Endodermal cell (in vitro differentiated cells): ENCODE measurements around the gene SPINK1. TPM values are rescaled to one million over a fixed set of nuclear protein-coding genes. Genes with fewer than 3 reads are reported as not detected.

Source experiments
- DNase-seq: peaks from one replicate; pipeline ENCODE4 v3.0.0-alpha.2; 2017
- H3K27ac ChIP-seq: 2 replicates; pipeline ENCODE4 v1.5.1; 2013; ENCODE audit warnings: mild to moderate bottlenecking, low read depth, low read length, moderate library complexity
- H3K27me3 ChIP-seq: 2 replicates; pipeline ENCODE4 v1.6.1; 2013; ENCODE audit warnings: mild to moderate bottlenecking, low read length, moderate library complexity; ENCODE audit not compliant: insufficient read depth, control insufficient read depth, poor library complexity, severe bottlenecking
- H3K36me3 ChIP-seq: 2 replicates; pipeline ENCODE4 v1.7.0; 2013; ENCODE audit warnings: mild to moderate bottlenecking, low read length, moderate library complexity; ENCODE audit not compliant: control insufficient read depth, insufficient read depth
- H3K4me1 ChIP-seq: one replicate; pipeline ENCODE4 v1.7.0; 2013; ENCODE audit warnings: low read length; ENCODE audit not compliant: control insufficient read depth, insufficient read depth
- H3K4me3 ChIP-seq: 2 replicates; pipeline ENCODE4 v1.5.1; 2013; ENCODE audit warnings: mild to moderate bottlenecking, low read length, moderate library complexity
- H3K9ac ChIP-seq: 2 replicates; pipeline ENCODE4 v1.6.1; 2013; ENCODE audit warnings: mild to moderate bottlenecking, low read length, moderate library complexity; ENCODE audit not compliant: poor library complexity, severe bottlenecking; ENCODE audit errors: extremely low read depth
- H3K9me3 ChIP-seq: 2 replicates; pipeline ENCODE4 v1.6.1; 2013; ENCODE audit warnings: mild to moderate bottlenecking, low read length, moderate library complexity; ENCODE audit not compliant: control insufficient read depth
- H3K27ac Mint-ChIP-seq: 2 replicates; pipeline ENCODE4 v1.8.0; 2020; ENCODE audit warnings: mixed read lengths
- H3K27me3 Mint-ChIP-seq: 2 replicates; pipeline ENCODE4 v1.8.0; 2021; ENCODE audit warnings: mild to moderate bottlenecking, mixed read lengths; ENCODE audit not compliant: insufficient read depth
- H3K36me3 Mint-ChIP-seq: 2 replicates; pipeline ENCODE4 v1.8.0; 2020; ENCODE audit warnings: low read depth, mixed read lengths
- H3K4me1 Mint-ChIP-seq: 2 replicates; pipeline ENCODE4 v1.8.0; 2020; ENCODE audit warnings: mixed read lengths
- H3K4me3 Mint-ChIP-seq: 2 replicates; pipeline ENCODE4 v1.8.0; 2020; ENCODE audit warnings: mild to moderate bottlenecking, moderate library complexity, mixed read lengths
- H3K9me3 Mint-ChIP-seq: 2 replicates; pipeline ENCODE4 v1.8.0; 2020; ENCODE audit warnings: mild to moderate bottlenecking, mixed read lengths
- WGBS, 2 experiments: methylation state at CpG; one replicate each; pipeline versions ENCODE4 v1.1.5 to v1.1.7; 2013; ENCODE audit warnings: missing lambda C conversion rate in 2 of 2, mixed read lengths in 1 of 2; ENCODE audit not compliant: insufficient coverage in 1 of 2, insufficient read length in 1 of 2; 5-methylcytosine and 5-hydroxymethylcytosine counted together
- total RNA-seq, 2 donors: library from RNA; stranded (reverse); fragmentation: NEBNext Ultra II Directional in 1 of 2; extraction: Animal tissue kit (Norgen Biotek cat#: 25700) in 1 of 2; gene quantifications; 2 replicates in 1 of 2; 3 replicates in 1 of 2; pipeline ENCODE4 v1.2.1, GENCODE V29; 2021
- TF ChIP-seq, protein P1 (sequence below): fragments of 200-600 bp; sonication (generic); conservative IDR thresholded peaks from 2 replicates; pipeline ENCODE4 v1.5.0; 2021; ENCODE audit warnings: antibody characterized with exemption, mild to moderate bottlenecking

The SPINK1 gene
- total RNA-seq, 2 donors from 2014 or later = not detected

DNA sequence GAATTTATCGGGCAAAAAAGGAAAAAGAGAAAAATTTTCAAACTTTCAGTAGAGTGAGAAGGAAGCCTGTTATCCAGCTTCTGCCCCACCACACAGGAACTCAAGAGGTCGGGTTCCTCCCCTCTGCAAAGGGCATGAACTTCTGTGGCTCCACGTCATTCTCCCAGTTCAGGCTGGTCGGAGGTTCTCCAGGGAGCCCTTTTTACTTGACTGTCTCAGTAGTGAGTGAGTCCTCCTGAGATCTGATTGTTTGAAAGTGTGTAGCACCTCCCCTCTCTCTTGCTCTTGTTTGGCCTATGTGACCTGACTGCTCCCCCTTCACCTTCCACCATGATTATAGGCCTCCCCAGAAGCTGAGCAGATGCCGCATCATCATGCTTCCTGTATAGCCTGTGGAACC is 9.7 kb downstream of the SPINK1 start:
- WGBS, 2 experiments = 86 to 94% methylated on average over 4 to 5 of the region's 5 CpGs
- Mint-ChIP-seq H3K9me3 (no peaks in the 10 kb centered on the region), H3K36me3 (no peaks in the 10 kb centered on the region), H3K4me1 (no peaks in the 10 kb centered on the region), H3K4me3 (no peak overlapping the region), H3K27me3 (no peaks in the 10 kb centered on the region), H3K27ac (no peak overlapping the region)
- Histone ChIP-seq H3K27ac (no peak overlapping the region), H3K27me3 (no peaks in the 10 kb centered on the region), H3K9me3 (no peaks in the 10 kb centered on the region), H3K4me3 (no peak overlapping the region), H3K4me1 (no peaks in the 10 kb centered on the region), H3K36me3 (no peaks in the 10 kb centered on the region), H3K9ac (no peak overlapping the region)
- DNase-seq = no peak
- TF ChIP-seq, protein P1, sequence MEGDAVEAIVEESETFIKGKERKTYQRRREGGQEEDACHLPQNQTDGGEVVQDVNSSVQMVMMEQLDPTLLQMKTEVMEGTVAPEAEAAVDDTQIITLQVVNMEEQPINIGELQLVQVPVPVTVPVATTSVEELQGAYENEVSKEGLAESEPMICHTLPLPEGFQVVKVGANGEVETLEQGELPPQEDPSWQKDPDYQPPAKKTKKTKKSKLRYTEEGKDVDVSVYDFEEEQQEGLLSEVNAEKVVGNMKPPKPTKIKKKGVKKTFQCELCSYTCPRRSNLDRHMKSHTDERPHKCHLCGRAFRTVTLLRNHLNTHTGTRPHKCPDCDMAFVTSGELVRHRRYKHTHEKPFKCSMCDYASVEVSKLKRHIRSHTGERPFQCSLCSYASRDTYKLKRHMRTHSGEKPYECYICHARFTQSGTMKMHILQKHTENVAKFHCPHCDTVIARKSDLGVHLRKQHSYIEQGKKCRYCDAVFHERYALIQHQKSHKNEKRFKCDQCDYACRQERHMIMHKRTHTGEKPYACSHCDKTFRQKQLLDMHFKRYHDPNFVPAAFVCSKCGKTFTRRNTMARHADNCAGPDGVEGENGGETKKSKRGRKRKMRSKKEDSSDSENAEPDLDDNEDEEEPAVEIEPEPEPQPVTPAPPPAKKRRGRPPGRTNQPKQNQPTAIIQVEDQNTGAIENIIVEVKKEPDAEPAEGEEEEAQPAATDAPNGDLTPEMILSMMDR = no peak

DNA sequence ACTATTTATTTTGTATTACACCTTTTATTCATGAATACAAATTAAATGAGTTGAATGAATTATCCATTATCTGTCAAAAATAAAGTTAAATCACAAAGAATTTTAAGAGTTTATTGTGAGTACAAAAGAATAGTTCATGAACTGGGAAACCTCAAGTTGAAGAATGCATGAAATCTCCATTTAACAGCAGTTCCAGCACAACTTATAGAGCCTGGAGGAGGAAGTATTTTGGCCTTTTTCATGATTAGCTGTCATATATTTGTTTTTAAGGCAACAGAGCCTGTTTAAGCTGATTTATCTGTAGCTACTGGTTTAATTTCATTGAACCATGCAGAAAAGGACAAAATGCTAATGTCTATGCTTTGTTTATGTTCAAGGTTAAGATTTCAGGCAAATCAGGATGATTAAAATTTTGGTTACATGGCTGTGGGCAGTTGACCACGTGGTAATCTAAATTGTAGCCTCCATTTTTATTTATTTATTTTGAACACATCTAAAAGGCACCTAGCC is 12.2 kb downstream of the SPINK1 start:
- 78% methylated on average over 1 of the region's 1 CpG; no CpG with 5 or more reads in 1 of the 2 experiments for WGBS, 2 experiments
- TF ChIP-seq, protein P1 = no peak
- Mint-ChIP-seq H3K27me3 (no peaks in the 10 kb centered on the region), H3K27ac (no peak overlapping the region), H3K4me3 (no peak overlapping the region), H3K9me3 (peaks cover 5% of the 10 kb centered on the region), H3K36me3 (no peaks in the 10 kb centered on the region), H3K4me1 (no peaks in the 10 kb centered on the region)
- H3K4me1 ChIP-seq = no peaks in the 10 kb centered on the region
- no peak overlapping the region for H3K27ac ChIP-seq
- H3K9me3 ChIP-seq = peaks cover 9% of the 10 kb centered on the region
- DNase-seq = no peak
- no peaks in the 10 kb centered on the region for H3K27me3 ChIP-seq
- no peaks in the 10 kb centered on the region for H3K36me3 ChIP-seq
- no peak overlapping the region for H3K4me3 ChIP-seq
- H3K9ac ChIP-seq = no peak overlapping the region

DNA sequence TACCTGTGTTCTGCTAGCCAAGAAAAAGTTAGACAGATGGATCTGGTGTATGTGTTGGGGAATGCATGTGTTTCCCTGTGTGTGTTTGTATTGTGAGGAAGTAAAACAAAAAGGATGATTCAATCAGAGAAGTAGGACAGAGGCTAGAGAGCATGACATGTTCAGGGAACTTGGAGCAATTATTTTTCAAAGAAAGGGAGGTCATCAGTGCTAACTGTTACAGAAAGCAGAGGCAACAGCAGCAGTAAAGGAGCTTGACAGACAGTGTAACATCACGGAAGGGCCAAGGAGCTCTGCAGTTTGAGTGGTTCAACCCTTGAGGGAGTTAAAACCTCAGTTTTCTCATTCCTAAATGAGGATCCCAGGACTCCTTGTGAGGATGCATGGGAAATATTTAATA is 13.2 kb downstream of the SPINK1 start:
- Histone ChIP-seq H3K4me1 (no peaks in the 10 kb centered on the region), H3K27me3 (no peaks in the 10 kb centered on the region), H3K27ac (no peak overlapping the region), H3K36me3 (no peaks in the 10 kb centered on the region), H3K4me3 (no peak overlapping the region), H3K9me3 (peaks cover 9% of the 10 kb centered on the region), H3K9ac (no peak overlapping the region)
- Mint-ChIP-seq H3K4me3 (no peak overlapping the region), H3K27me3 (no peaks in the 10 kb centered on the region), H3K36me3 (no peaks in the 10 kb centered on the region), H3K27ac (no peak overlapping the region), H3K4me1 (no peaks in the 10 kb centered on the region), H3K9me3 (peaks cover 5% of the 10 kb centered on the region)
- WGBS, 2 experiments = 80 to 83% methylated on average over 1 of the region's 1 CpG
- no peak for DNase-seq
- TF ChIP-seq, protein P1 = no peak
